HG03060 (cell line): Measurements from ENCODE around the gene B3GNT7.
A peak's percentile ranks its signal among the peaks of the same experiment; 100 is the strongest.
"Not testable (repeated sequence)": the region's sequence is repeated elsewhere in the genome, so short reads cannot be mapped to it uniquely, and the experiment has no call there.

Experiments
- ATAC-seq: cut with Tn5 transposase; IDR thresholded peaks from one replicate; pipeline ENCODE4 v1.9.1; 2021; ENCODE audit warnings: low read depth, moderate number of reproducible peaks; ENCODE audit not compliant: unreplicated experiment

Gene B3GNT7

GRCh38 chr2:231399046-231399852 is 3.7 kb downstream of the B3GNT7 start:
- ATAC-seq = no peak

GRCh38 chr2:231399853-231400680 is 4.6 kb downstream of the B3GNT7 start:
- no peak for ATAC-seq

GRCh38 chr2:231400681-231401080 is 5.2 kb downstream of the B3GNT7 start:
- ATAC-seq = not testable (repeated sequence)

GRCh38 chr2:231401101-231401500 is 5.6 kb downstream of the B3GNT7 start:
- ATAC-seq = not testable (repeated sequence)

- not testable (repeated sequence) for ATAC-seq
Observed at GRCh38 chr2:231403421-231404182, 8.1 kb downstream of the B3GNT7 start.

GRCh38 chr2:231404183-231404578 is 8.7 kb downstream of the B3GNT7 start:
- ATAC-seq = not testable (repeated sequence)

GRCh38 chr2:231405601-231406367 is 10.3 kb downstream of the B3GNT7 start:
- ATAC-seq = not testable (repeated sequence)

GRCh38 chr2:231407686-231408085 is 12.2 kb downstream of the B3GNT7 start:
- not testable (repeated sequence) for ATAC-seq

GRCh38 chr2:231408304-231408703 is 12.8 kb downstream of the B3GNT7 start:
- not testable (repeated sequence) for ATAC-seq

- ATAC-seq = no peak
Observed at GRCh38 chr2:231409776-231410175, 14.3 kb downstream of the B3GNT7 start.

GRCh38 chr2:231410293-231411004 is 14.9 kb downstream of the B3GNT7 start:
- ATAC-seq = no peak

GRCh38 chr2:231411237-231411636 is 15.7 kb downstream of the B3GNT7 start:
- ATAC-seq = no peak

- ATAC-seq = peak; percentile 66
Observed at GRCh38 chr2:231411831-231412617, 16.5 kb downstream of the B3GNT7 start.

- no peak for ATAC-seq
Observed at GRCh38 chr2:231412618-231412963, 17.1 kb downstream of the B3GNT7 start.

- ATAC-seq = no peak
Observed at GRCh38 chr2:231413456-231413855, 17.9 kb downstream of the B3GNT7 start.

- ATAC-seq = no peak
Observed at GRCh38 chr2:231413921-231414476, 18.5 kb downstream of the B3GNT7 start.

- ATAC-seq = no peak
Observed at GRCh38 chr2:231415029-231415428, 19.5 kb downstream of the B3GNT7 start.

- ATAC-seq = no peak
Observed at GRCh38 chr2:231418820-231419640, 23.5 kb downstream of the B3GNT7 start.
